A673 (cell line): ENCODE results near the gene GRK1. TPM values are rescaled to one million over a fixed set of nuclear protein-coding genes. Genes with fewer than 3 reads are reported as not detected.

ENCODE experiments used
- BruUV-seq: library from RNA; stranded (reverse); fragments of 400-500 nt; replicated peaks from 2 replicates; lab custom pipeline; 2021; lab: Mats Ljungman, UMichigan
- CTCF ChIA-PET: fragments of 300-600 bp; sonication (Branson Sonifier 250); formaldehyde crosslinking; loops from one replicate; lab custom pipeline; 2022; ENCODE audit warnings: antibody characterized with exemption; lab: Charles Lee
- POLR2A ChIA-PET: fragments of 300-600 bp; sonication (Branson Sonifier 250); formaldehyde crosslinking; loops from one replicate; lab custom pipeline; 2022; ENCODE audit warnings: antibody characterized with exemption; ENCODE audit not compliant: low non-redundant PET; lab: Charles Lee
- DNase-seq: peaks from one replicate; pipeline ENCODE4 v3.0.0-alpha.2; 2015; ENCODE audit warnings: low spot score
- H3K27ac ChIP-seq: fragments of 200-600 bp; sonication (generic); 2 replicates; pipeline ENCODE4 v1.5.1; 2016; ENCODE audit warnings: mixed run types, low read depth, mild to moderate bottlenecking, mixed read lengths, antibody characterized with exemption, low read length; ENCODE audit not compliant: poor library complexity, severe bottlenecking
- H3K27me3 ChIP-seq: fragments of 200-600 bp; sonication (generic); replicated peaks from 2 replicates; pipeline ENCODE4 v1.6.1; 2017; ENCODE audit warnings: mixed run types, low read depth, mild to moderate bottlenecking, mixed read lengths, antibody characterized with exemption, low read length; ENCODE audit not compliant: insufficient read depth, poor library complexity
- H3K36me3 ChIP-seq: fragments of 200-600 bp; sonication (generic); 2 replicates; pipeline ENCODE4 v1.6.1; 2016; ENCODE audit warnings: mixed run types, mild to moderate bottlenecking, mixed read lengths, antibody characterized with exemption, low read length; ENCODE audit not compliant: insufficient read depth, poor library complexity, severe bottlenecking
- H3K4me1 ChIP-seq: fragments of 200-600 bp; sonication (generic); 2 replicates; pipeline ENCODE4 v1.6.1; 2017; ENCODE audit warnings: mixed run types, mild to moderate bottlenecking, mixed read lengths, antibody characterized with exemption, low read length; ENCODE audit not compliant: insufficient read depth, poor library complexity, severe bottlenecking
- H3K4me3 ChIP-seq: fragments of 200-600 bp; sonication (generic); 2 replicates; pipeline ENCODE4 v1.5.1; 2016; ENCODE audit warnings: low read depth, mixed run types, mild to moderate bottlenecking, mixed read lengths, low read length; ENCODE audit not compliant: poor library complexity, severe bottlenecking
- H3K9me3 ChIP-seq: fragments of 200-600 bp; sonication (generic); 2 replicates; pipeline ENCODE4 v1.6.1; 2016; ENCODE audit warnings: mixed run types, low read depth, mild to moderate bottlenecking, mixed read lengths, antibody characterized with exemption, low read length; ENCODE audit not compliant: poor library complexity, severe bottlenecking
- EZH2 ChIP-seq: fragments of 200-600 bp; sonication (generic); IDR thresholded peaks from 2 replicates; pipeline ENCODE4 v1.6.1; 2017; ENCODE audit warnings: borderline replicate concordance, low read depth, mild to moderate bottlenecking, mixed read lengths, antibody characterized with exemption, low read length; ENCODE audit not compliant: poor library complexity, severe bottlenecking
- intact Hi-C: fragments of 100-400 bp; cut with micrococcal nuclease; formaldehyde crosslinking; loops from one replicate; pipeline ENCODE4 v1.10.0; 2022; ENCODE audit not compliant: unreplicated experiment
- total RNA-seq: library from RNA; stranded (reverse); gene quantifications from 2 replicates; pipeline ENCODE4 v1.2.3, GENCODE V29; 2021
- TF ChIP-seq, protein P1 (sequence below): fragments of 300-800, 200-600 bp; sonication (generic); conservative IDR thresholded peaks from 2 replicates; pipeline ENCODE4 v1.5.1; 2017; ENCODE audit warnings: low read depth, mild to moderate bottlenecking, antibody characterized with exemption, low read length, moderate library complexity, mixed read lengths

GRK1 gene
- total RNA-seq, 1 experiment from 2014 or later = not detected

DNA sequence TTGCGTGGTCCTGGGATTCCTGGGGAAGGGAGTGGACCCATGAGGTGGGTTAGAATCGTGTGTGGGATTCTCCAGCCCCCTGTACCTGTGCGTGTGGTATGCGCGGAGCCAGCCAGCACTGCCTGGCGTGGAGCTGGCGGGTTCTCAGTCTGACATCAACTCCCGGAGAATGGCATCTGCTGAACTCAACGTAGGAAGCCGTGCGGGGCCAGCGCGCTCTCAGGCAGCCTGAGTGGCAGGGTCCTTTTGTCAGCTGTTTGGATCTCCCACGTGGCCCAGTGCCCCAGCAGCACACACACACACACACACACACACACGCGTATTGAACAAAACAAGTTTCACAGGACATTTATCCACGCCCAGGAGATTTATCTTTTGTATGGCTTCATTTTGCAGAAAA, 37.2 kb upstream of the GRK1 start:
- ChIA-PET CTCF (no interaction called here), POLR2A (no interaction called here)
- Histone ChIP-seq H3K36me3 (peaks cover 37% of the 10 kb centered on the region), H3K4me1 (peaks cover 8% of the 10 kb centered on the region), H3K27me3 (no peaks in the 10 kb centered on the region), H3K9me3 (no peaks in the 10 kb centered on the region), H3K27ac (no peak overlapping the region), H3K4me3 (no peak overlapping the region)
- BruUV-seq = no TSS peak
- DNase-seq = no peak
- intact Hi-C loops = no loop called here
- no peak for TF ChIP-seq EZH2
- TF ChIP-seq, protein P1, sequence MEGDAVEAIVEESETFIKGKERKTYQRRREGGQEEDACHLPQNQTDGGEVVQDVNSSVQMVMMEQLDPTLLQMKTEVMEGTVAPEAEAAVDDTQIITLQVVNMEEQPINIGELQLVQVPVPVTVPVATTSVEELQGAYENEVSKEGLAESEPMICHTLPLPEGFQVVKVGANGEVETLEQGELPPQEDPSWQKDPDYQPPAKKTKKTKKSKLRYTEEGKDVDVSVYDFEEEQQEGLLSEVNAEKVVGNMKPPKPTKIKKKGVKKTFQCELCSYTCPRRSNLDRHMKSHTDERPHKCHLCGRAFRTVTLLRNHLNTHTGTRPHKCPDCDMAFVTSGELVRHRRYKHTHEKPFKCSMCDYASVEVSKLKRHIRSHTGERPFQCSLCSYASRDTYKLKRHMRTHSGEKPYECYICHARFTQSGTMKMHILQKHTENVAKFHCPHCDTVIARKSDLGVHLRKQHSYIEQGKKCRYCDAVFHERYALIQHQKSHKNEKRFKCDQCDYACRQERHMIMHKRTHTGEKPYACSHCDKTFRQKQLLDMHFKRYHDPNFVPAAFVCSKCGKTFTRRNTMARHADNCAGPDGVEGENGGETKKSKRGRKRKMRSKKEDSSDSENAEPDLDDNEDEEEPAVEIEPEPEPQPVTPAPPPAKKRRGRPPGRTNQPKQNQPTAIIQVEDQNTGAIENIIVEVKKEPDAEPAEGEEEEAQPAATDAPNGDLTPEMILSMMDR = no peak

DNA sequence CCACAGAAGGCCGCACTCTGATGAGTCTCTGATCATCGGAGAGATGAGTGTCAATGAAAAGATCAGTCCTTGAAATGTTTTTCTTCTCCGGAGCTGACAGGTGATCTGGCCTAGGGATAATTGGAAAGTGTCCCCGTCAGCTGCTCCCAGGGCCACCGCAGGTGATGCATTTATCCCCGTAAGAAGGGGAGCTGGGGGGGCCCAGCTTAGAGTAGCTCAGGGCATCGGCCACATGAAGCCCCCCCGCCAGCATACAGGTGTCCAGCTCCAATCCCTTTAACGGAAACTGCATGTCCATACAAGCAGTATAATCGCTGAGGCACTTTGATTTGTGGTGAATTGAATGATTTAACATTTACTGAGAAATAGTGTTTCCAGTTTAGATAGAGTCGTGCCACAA, 36.7 kb upstream of the GRK1 start:
- Histone ChIP-seq H3K27me3 (no peaks in the 10 kb centered on the region), H3K9me3 (no peaks in the 10 kb centered on the region), H3K36me3 (peaks cover 42% of the 10 kb centered on the region), H3K4me3 (no peak overlapping the region), H3K27ac (no peak overlapping the region), H3K4me1 (peaks cover 8% of the 10 kb centered on the region)
- ChIA-PET CTCF (no interaction called here), POLR2A (no interaction called here)
- no TSS peak for BruUV-seq
- DNase-seq = no peak
- no peak for TF ChIP-seq EZH2
- TF ChIP-seq, protein P1 = no peak
- intact Hi-C loops = no loop called here

DNA sequence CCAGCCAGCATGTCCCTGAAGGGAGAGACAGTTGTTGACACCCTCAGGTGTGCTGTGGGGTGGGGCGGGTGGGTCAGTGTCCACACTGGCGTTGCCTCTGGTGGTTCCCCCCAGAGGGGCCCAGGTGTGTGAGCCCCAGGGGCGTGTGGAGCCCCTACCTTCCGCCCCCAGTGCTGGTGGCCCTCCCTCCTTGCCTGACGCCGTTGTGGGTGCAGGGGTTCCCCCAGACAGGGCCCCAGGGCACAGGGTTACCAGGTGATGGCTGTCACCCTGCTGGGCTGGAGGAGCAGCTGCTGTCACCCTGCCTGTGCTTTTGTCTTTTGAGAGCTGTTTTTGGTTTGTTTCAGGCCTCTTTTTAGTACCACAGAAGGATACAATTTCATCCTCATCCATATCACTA, 36.2 kb upstream of the GRK1 start:
- Histone ChIP-seq H3K9me3 (no peaks in the 10 kb centered on the region), H3K4me1 (peaks cover 8% of the 10 kb centered on the region), H3K4me3 (no peak overlapping the region), H3K36me3 (peaks cover 44% of the 10 kb centered on the region), H3K27ac (no peak overlapping the region), H3K27me3 (no peaks in the 10 kb centered on the region)
- DNase-seq = no peak
- no peak for TF ChIP-seq EZH2
- TF ChIP-seq, protein P1 = no peak
- CTCF ChIA-PET = no interaction called here
- POLR2A ChIA-PET = no interaction called here
- intact Hi-C loops = no loop called here
- no TSS peak for BruUV-seq
